Type B pancreatic cell (in vitro differentiated cells): Measurements from ENCODE around the gene ACOXL. TPM values are rescaled to one million over a fixed set of nuclear protein-coding genes. Genes with fewer than 3 reads are reported as not detected.

Experiments used
- DNase-seq: peaks from one replicate; pipeline ENCODE4 v3.0.0; 2021; ENCODE audit warnings: mixed read lengths; ENCODE audit not compliant: unreplicated experiment; ENCODE audit errors: extremely low spot score
- H3K27ac Mint-ChIP-seq: 2 replicates; pipeline ENCODE4 v1.8.0; 2021; ENCODE audit warnings: mild to moderate bottlenecking, mixed read lengths
- H3K27me3 Mint-ChIP-seq: 2 replicates; pipeline ENCODE4 v1.8.0; 2021; ENCODE audit warnings: mixed read lengths
- H3K36me3 Mint-ChIP-seq: 2 replicates; pipeline ENCODE4 v1.8.0; 2021; ENCODE audit warnings: mixed read lengths
- H3K4me1 Mint-ChIP-seq: one replicate; pipeline ENCODE4 v1.8.0; 2021; ENCODE audit warnings: mixed read lengths; ENCODE audit not compliant: unreplicated experiment
- H3K4me3 Mint-ChIP-seq: 2 replicates; pipeline ENCODE4 v1.8.0; 2021; ENCODE audit warnings: mild to moderate bottlenecking, mixed read lengths
- H3K9me3 Mint-ChIP-seq: 2 replicates; pipeline ENCODE4 v1.8.0; 2021; ENCODE audit warnings: mixed read lengths
- total RNA-seq: library from RNA; stranded (reverse); gene quantifications from 2 replicates; pipeline ENCODE4 v1.2.1, GENCODE V29; 2021; ENCODE audit warnings: low replicate concordance
- TF ChIP-seq, protein P1 (sequence below): fragments of 200-600 bp; sonication (generic); conservative IDR thresholded peaks from 2 replicates; pipeline ENCODE4 v1.5.0; 2021; ENCODE audit warnings: antibody characterized with exemption, mild to moderate bottlenecking

ACOXL gene
- total RNA-seq, 1 donor from 2014 or later: 1.4 TPM

DNA sequence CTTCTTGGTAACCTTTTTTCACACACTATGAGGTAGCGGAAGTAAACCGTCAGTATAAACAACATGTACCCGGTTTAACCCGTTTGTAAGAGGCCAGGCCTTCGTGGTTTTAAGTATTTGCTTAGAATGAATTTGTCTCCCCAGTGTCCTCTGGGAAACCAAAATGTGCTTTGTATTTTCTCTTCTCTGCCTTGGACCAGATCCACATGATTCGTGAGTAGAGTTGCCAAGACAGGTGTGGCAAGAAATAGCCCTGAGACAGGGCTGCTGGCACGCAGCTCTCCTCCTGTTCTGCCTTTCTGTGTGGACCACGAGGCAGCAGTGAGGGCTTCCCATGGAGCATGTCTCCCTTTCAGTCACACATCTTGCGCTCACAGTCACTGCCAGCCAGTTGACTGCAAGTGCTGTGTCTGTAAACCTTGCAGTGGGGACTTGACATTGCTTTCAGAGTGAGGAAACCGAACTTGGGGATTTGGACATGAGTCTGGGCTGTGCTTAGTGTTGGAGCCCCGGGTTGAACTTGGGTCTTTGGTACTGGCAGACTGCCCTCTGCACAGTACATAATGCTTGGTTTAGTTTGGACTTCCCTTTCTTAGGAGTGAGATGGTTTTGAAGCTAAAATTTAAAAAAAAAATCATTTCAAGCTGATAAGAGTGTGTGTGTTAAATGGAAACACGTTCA, 407.4 kb downstream of the ACOXL start:
- no peak for DNase-seq
- Mint-ChIP-seq H3K27me3 (no peaks in the 10 kb centered on the region), H3K27ac (no peak overlapping the region), H3K9me3 (no peaks in the 10 kb centered on the region), H3K36me3 (peaks cover 49% of the 10 kb centered on the region), H3K4me1 (peaks cover 34% of the 10 kb centered on the region), H3K4me3 (no peak overlapping the region)
- TF ChIP-seq, protein P1, sequence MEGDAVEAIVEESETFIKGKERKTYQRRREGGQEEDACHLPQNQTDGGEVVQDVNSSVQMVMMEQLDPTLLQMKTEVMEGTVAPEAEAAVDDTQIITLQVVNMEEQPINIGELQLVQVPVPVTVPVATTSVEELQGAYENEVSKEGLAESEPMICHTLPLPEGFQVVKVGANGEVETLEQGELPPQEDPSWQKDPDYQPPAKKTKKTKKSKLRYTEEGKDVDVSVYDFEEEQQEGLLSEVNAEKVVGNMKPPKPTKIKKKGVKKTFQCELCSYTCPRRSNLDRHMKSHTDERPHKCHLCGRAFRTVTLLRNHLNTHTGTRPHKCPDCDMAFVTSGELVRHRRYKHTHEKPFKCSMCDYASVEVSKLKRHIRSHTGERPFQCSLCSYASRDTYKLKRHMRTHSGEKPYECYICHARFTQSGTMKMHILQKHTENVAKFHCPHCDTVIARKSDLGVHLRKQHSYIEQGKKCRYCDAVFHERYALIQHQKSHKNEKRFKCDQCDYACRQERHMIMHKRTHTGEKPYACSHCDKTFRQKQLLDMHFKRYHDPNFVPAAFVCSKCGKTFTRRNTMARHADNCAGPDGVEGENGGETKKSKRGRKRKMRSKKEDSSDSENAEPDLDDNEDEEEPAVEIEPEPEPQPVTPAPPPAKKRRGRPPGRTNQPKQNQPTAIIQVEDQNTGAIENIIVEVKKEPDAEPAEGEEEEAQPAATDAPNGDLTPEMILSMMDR: no peak

DNA sequence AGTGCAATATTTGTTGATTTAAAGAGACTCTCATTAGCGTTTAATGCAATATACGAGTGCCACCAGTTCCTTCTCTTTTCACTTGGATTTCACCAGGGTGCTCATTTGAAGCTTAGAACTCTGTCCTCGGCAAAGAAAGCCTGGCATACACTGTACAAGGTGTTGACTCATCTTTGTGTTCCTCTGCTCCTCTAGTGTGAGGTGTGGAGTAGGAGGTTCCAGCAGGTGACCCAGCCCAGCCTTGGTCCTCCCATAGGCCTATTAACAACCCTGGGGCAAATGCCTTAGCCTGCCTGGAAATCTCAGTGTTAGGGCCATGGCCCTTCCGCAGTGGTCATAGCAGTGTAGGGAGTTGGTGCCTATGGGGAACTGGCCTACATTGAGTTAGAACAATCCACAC, 408.4 kb downstream of the ACOXL start:
- no peak overlapping the region for H3K4me3 Mint-ChIP-seq
- H3K9me3 Mint-ChIP-seq: no peaks in the 10 kb centered on the region
- TF ChIP-seq, protein P1: no peak
- peaks cover 34% of the 10 kb centered on the region for H3K4me1 Mint-ChIP-seq
- H3K27me3 Mint-ChIP-seq: no peaks in the 10 kb centered on the region
- DNase-seq: no peak
- H3K36me3 Mint-ChIP-seq: peaks cover 45% of the 10 kb centered on the region
- no peak overlapping the region for H3K27ac Mint-ChIP-seq

DNA sequence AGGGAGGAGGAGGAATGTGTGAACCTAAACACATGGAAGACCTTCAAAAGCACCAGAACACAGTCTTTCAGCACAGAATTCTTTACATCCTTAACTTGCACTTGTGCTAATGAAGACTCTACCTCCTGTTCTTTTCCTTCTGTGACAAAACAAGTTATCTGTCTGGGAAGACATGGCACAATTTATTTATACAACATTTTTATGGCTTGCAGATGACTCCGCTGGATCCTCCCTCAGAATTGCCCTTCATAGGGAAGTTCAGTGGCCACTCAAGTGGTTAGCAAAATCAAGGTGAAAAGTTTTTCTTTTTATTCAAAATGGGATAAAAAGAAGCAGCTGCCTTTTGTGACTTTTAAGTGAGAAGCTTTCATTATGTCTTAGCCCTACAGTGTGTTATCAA, 409.7 kb downstream of the ACOXL start:
- TF ChIP-seq, protein P1: no peak
- Mint-ChIP-seq H3K4me1 (peaks cover 38% of the 10 kb centered on the region), H3K36me3 (peaks cover 47% of the 10 kb centered on the region), H3K9me3 (no peaks in the 10 kb centered on the region), H3K27ac (no peak overlapping the region), H3K4me3 (no peak overlapping the region), H3K27me3 (no peaks in the 10 kb centered on the region)
- no peak for DNase-seq

DNA sequence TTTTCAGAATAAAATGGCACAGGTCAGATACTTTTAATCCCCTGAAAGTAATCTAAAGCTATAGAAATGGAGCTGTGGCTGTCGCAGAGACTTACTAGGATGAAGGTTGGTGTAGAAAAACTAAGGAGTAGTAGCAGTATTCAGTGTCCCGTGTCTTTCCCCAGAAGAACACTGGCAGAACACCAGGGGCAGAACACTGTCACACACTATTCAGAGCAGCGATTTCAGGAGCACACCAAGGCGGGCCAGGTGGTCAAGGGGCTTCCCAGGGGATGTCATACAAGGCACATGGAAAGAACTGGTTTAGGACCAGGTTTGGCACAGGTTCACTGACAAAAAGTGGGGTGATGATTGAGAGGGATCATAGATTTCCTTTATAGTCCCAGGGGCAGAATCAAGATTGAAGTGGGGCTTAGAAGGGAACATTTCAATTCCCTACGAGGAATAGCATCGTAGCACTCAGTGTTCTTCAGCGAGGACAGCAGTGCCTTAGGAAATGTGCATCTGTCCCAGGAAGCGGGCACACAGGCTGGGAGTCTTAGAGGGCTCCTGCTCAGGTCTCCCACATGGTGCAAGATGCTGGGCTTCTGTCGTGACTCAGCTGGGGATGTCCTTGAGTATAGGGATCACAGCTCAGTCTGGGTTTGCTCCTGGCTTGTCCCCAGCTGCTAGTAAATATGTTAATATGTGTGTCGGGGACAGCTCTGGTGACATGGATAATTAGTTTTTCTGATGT, 410.9 kb downstream of the ACOXL start:
- no peak for DNase-seq
- Mint-ChIP-seq H3K4me1 (peaks cover 41% of the 10 kb centered on the region), H3K4me3 (no peak overlapping the region), H3K27ac (no peak overlapping the region), H3K9me3 (no peaks in the 10 kb centered on the region), H3K27me3 (no peaks in the 10 kb centered on the region), H3K36me3 (peaks cover 47% of the 10 kb centered on the region)
- TF ChIP-seq, protein P1: no peak

DNA sequence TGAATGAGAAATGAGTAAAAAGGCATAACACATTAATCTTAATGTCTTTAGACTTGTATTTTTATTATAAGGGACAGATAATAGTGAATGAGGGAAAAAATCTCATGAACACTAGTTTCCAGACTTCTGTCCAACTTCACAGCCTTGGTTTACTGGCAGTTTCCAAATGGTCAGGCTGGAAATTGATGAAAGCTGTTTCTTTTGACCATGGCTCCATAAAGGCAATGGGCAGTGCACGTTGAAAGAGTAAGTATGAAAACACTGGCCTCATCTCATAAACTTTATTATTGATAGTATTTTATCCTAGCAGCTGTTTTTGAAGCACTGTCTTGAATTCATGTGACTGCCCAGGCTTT, 411.4 kb downstream of the ACOXL start:
- TF ChIP-seq, protein P1: no peak
- no peaks in the 10 kb centered on the region for H3K9me3 Mint-ChIP-seq
- H3K27ac Mint-ChIP-seq: no peak overlapping the region
- no peaks in the 10 kb centered on the region for H3K27me3 Mint-ChIP-seq
- peaks cover 42% of the 10 kb centered on the region for H3K36me3 Mint-ChIP-seq
- no peak for DNase-seq
- peaks cover 41% of the 10 kb centered on the region for H3K4me1 Mint-ChIP-seq
- no peak overlapping the region for H3K4me3 Mint-ChIP-seq
